GM21529 (cell line): ENCODE results near the gene GPAM.
"Not testable (repeated sequence)": the region's sequence is repeated elsewhere in the genome, so short reads cannot be mapped to it uniquely, and the experiment has no call there.

Source experiments
- ATAC-seq: cut with Tn5 transposase; IDR thresholded peaks from one replicate; pipeline ENCODE4 v1.9.1; 2021; ENCODE audit not compliant: unreplicated experiment

Gene GPAM

DNA sequence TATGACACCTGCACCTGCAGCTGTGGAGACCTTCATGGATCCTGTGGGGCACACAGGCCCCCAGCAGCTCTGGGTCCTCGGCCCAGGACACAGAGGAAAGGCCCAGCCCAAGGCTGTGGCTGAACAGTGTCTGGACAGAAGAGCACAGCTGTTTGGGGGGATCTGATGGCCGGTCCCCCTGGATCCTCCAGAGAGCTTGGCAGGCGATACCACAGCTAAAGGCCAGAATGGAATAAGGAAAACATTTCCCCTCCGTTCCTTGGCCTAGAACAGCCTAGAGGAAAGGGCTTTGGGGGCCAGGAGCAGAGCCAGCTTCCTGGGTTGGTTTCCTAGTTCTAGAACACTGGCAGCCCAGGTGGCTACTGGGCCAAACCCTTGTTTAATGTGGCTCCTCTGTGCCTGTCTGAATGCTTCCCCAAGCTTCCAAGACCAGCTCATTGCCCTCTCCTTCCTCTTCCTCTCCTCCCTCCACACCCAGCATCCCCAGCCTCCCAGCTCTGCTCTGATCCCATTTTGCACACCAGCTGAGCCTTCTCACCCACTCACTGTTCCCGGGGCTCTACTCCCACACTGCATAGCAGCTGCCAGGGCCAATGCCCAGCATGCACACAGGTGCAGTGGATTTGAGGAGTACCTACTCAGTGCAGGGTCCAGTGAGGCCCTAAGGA is 46.9 kb downstream of the GPAM start:
- no peak for ATAC-seq

DNA sequence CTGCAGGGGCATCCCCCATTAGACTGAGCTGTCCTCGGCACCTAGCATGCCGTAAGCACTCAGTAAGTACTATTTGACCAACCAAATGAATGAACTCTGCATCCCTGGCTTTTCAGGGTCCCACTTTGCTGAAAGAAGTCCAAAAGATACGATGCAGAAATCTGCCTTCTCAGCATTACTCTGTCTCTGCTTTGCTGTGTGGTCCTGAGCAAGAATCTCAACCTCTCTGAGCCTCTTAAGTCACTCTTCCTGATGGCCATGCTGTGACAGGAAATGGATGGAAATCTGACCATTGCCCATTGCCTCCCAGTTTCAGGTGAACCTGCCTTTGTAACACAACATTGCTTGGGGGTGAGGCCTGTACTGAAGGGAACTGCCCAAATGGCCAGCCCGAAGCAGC is 48.0 kb downstream of the GPAM start:
- ATAC-seq, result no peak

GRCh38 chr10:112132435-112132834 is 51.1 kb downstream of the GPAM start:
- ATAC-seq, result no peak

DNA sequence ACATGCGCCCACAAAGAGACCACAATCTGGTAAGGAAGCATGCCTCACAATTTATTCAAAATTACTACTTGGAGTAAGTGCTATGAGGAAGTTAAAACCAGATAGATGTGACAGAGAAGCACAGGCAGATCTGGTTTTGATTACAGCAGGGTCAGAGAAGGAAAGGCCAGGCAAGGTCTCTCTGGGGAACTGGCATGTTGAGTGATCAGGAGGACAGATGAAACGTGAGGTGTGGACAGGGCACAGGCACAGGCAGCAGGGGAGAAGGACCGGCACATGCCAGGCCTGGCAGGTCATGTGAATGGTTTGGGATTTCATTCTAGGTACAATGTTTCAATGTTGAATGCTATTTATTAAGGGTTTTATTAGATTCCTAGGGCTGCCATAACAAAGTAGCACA is 51.6 kb downstream of the GPAM start:
- no peak for ATAC-seq

DNA sequence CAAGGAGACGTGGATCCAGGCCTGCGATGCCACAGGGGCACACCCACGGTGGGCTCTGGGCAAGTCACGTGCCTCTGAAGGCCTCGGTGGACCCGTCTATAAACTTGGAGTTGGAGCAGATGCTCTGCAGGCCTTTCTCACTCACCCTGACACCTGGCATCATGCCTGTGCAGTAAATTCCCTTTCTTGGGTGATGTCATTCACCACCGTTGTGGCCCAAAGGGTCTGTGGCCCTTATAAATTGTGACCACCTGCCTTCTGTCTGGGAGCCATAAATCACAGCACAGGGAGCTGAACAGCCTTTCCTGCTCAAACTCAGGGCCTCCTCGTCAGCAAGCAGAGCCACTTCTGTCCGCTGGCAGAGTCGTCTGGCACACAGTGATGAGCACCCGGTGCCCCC is 52.2 kb downstream of the GPAM start:
- no peak for ATAC-seq

GRCh38 chr10:112126901-112127300 is 56.7 kb downstream of the GPAM start:
- no peak for ATAC-seq

DNA sequence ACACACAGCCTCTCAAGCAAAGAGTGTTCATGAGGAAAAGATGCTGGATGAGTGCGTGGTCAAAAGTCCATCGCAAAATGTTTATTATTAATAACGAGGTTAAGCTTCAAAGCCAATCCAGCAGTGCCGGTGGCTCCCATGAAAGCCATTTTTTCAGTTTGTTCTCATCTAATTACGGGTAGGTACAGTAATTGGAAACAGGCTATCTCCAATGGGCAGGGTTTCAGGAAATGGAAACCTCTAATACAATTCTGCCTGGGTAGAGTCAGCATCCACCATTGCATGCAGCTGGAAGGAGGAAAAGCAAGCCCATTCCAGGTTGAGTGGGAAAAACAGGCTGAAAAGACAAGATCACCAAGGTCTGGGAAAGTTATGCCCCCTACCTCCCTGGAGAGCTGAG is 57.4 kb downstream of the GPAM start:
- ATAC-seq, result no peak

DNA sequence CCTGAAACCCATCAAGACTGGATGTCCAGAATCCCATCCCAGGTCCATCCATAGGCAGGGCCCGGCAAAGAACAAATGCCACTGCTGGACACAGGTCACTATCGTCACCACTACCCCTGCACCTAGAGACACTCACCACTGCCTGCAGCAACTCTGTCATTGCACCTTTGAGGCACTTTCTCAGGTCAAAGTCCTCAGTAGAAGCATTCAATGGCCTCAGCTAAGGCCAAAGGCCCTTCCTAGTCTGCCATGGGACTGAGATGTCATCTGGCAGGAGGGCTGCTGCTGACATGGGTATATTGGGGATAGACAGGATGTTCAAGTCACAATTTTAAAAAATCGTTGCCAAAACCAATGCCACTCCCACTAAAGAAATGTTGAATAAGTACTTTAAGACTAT is 58.7 kb downstream of the GPAM start:
- no peak for ATAC-seq

GRCh38 chr10:112122827-112123226 is 60.7 kb downstream of the GPAM start:
- ATAC-seq, result no peak

DNA sequence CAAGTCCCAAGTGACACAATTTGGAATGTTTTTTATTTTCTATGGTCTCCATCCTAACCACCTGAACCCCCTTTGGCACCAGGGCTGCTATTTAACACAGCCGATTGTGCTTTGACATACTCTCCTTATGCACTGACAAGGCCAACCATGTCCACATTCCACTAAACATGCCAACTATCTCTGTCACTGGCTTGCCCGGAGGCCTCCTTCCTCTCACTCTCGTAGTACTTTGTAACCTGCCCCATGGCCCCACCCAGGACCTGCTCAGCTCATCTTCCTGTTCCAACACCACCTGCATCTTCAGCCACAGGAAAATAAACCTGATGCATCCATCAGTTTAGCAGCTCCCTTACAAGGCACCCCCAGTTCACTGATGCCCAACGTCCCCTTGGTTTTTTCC is 63.1 kb downstream of the GPAM start:
- ATAC-seq, result no peak

DNA sequence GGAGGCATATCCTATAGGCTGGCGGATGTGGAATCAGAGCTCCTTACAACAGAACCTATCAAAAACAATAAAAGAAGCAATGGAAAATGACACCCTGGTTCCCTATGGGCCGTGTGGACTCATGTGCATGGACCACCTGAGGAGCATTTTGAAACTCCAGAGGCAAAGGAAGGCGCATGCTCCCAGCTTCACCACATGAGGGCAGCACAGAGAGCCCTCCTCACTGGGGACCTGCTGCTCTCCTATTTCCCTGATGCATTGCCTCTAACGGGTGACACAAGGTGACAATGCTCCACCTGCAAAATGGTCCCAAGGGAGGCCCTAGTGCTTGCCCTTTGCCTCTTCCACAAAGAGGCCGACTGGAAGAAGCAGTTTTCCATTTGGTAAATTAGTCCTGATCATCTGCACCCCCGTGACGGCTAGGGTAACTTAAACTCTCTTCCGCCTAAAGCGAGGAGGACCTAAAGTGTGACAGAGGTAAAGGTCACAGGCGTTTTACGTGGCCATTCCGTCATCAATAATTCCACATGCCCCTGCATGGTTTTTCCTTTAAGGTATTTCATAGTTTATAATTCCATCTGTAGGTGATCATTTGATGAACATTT is 67.7 kb downstream of the GPAM start:
- ATAC-seq, result peak; percentile 85

DNA sequence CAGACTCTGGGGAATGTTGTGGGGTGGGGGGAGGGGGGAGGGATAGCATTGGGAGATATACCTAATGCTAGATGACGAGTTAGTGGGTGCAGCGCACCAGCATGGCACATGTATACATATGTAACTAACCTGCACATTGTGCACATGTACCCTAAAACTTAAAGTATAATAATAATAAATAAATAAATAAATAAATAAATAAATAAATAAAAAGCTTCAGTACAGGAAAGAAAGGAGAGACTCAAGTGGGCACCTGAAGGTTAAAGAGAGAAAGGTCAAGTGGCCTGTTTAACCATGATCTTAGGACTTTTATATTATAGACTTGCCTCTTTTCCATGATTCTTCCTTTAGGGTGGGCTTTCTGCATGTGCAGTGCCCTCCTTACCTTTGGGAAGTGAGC is 73.8 kb downstream of the GPAM start:
- ATAC-seq, result not testable (repeated sequence)
